ENCODE measurements around the gene MED13L.
"Not testable (repeated sequence)": the region's sequence is repeated elsewhere in the genome, so short reads cannot be mapped to it uniquely, and the experiment has no call there.

Gene MED13L

GRCh38 chr12:116045150-116045549 lies 232.3 kb downstream of the MED13L start:
- TF ChIP-seq CTCF (conservative IDR thresholded peaks at IDR 0.05) = no peak
- peak overlapping the region; percentile 53 for H3K27ac ChIP-seq

GRCh38 chr12:116043659-116044535 lies 233.6 kb downstream of the MED13L start:
- no peak for TF ChIP-seq CTCF (conservative IDR thresholded peaks at IDR 0.05)
- peak overlapping the region; percentile 53 for H3K27ac ChIP-seq

- no peak for TF ChIP-seq CTCF (conservative IDR thresholded peaks at IDR 0.05)
- H3K27ac ChIP-seq = no peak overlapping the region
Observed at GRCh38 chr12:116040402-116040801, 237.1 kb downstream of the MED13L start.

- TF ChIP-seq CTCF (conservative IDR thresholded peaks at IDR 0.05) = no peak
- no peak overlapping the region for H3K27ac ChIP-seq
Observed at GRCh38 chr12:116039081-116039480, 238.4 kb downstream of the MED13L start.

GRCh38 chr12:116037941-116038837 lies 239.3 kb downstream of the MED13L start:
- no peak for TF ChIP-seq CTCF (conservative IDR thresholded peaks at IDR 0.05)
- H3K27ac ChIP-seq = peak overlapping the region; percentile 45

- H3K27ac ChIP-seq = no peak overlapping the region
- TF ChIP-seq CTCF (conservative IDR thresholded peaks at IDR 0.05) = no peak
Observed at GRCh38 chr12:116033765-116034164, 243.7 kb downstream of the MED13L start.

GRCh38 chr12:116031624-116032023 lies 245.9 kb downstream of the MED13L start:
- H3K27ac ChIP-seq = not testable (repeated sequence)

All from VCaP (cell line).